Body of pancreas (tissue), 4 donors: ENCODE data around the gene POU3F3. TPM values are rescaled to one million over a fixed set of nuclear protein-coding genes. Genes with fewer than 3 reads are reported as not detected.

Experiments used
- ATAC-seq: fragments of 150-250 bp; one replicate; pipeline ENCODE4 v1.9.1; 2016
- DNase-seq, 4 donors: peaks; one replicate each; pipeline ENCODE4 v3.0.0-alpha.2; 2019
- H3K27ac ChIP-seq, 4 donors: fragments of 200-600 bp; sonication (generic); 1 replicate in 3 of 4; 2 replicates in 1 of 4; pipeline versions ENCODE4 v1.5.1 to v1.6.1; 2016 to 2019; ENCODE audit warnings: mild to moderate bottlenecking in 1 of 4, mixed read lengths in 1 of 4, moderate library complexity in 1 of 4
- H3K27me3 ChIP-seq, 2 donors: fragments of 200-600 bp; sonication (generic); one replicate each; pipeline ENCODE4 v1.6.0; 2016; ENCODE audit warnings: mild to moderate bottlenecking in 1 of 2
- H3K36me3 ChIP-seq, 2 donors: fragments of 200-600 bp; sonication (generic); replicated peaks in 1 of 2; 2 replicates each; pipeline ENCODE4 v1.5.1; 2016; ENCODE audit warnings: low read depth in 2 of 2; ENCODE audit not compliant: insufficient read depth in 1 of 2
- H3K4me1 ChIP-seq: fragments of 200-600 bp; sonication (generic); one replicate; pipeline ENCODE4 v1.6.0; 2016
- H3K4me3 ChIP-seq, 2 donors: fragments of 200-600 bp; sonication (generic); 1 replicate in 1 of 2; 2 replicates in 1 of 2; pipeline ENCODE4 v1.5.1; 2016 to 2019
- H3K9me3 ChIP-seq, 3 donors: fragments of 200-600 bp; sonication (generic); 1 replicate in 2 of 3; 2 replicates in 1 of 3; pipeline ENCODE4 v1.5.1; 2016
- POLR2A ChIP-seq, 3 donors: fragments of 450-650 bp; IDR thresholded peaks; one replicate each; pipeline ENCODE4 v1.6.1; 2016; ENCODE audit warnings: antibody characterized with exemption in 3 of 3, mild to moderate bottlenecking in 2 of 3
- WGBS, 2 donors: methylation state at CpG; one replicate each; pipeline ENCODE4 v1.1.5; 2017; 5-methylcytosine and 5-hydroxymethylcytosine counted together
- intact Hi-C: fragments of 100-400 bp; cut with DNase I; formaldehyde crosslinking; loops from one replicate; pipeline ENCODE4 v1.15.1; 2023
- total RNA-seq, 2 donors: library from RNA; depleted of rRNA; stranded (reverse); fragments of >200 nt; gene quantifications; one replicate each; pipeline ENCODE4 v1.1.0, GENCODE V29; 2016
- TF ChIP-seq, protein P1 (sequence below), 7 experiments: fragments of 450-650 bp in 4 of 7; fragments of 200-600 bp in 3 of 7; sonication (generic) in 3 of 7; IDR thresholded peaks; one replicate each; pipeline ENCODE4 v1.5.1; 2016 to 2019; ENCODE audit warnings: antibody characterized with exemption in 7 of 7

Gene POU3F3
- total RNA-seq, 2 donors from 2014 or later: not detected

- Histone ChIP-seq H3K36me3 (no peaks in the 10 kb centered on the region), H3K27ac (no peak overlapping the region), H3K9me3 (no peaks in the 10 kb centered on the region), H3K27me3 (peaks cover 0 to 9% of the 10 kb centered on the region in 2 donors), H3K4me1 (peaks cover 16% of the 10 kb centered on the region), H3K4me3 (no peak overlapping the region)
- no peak for DNase-seq
- 63 to 72% methylated on average over 6 of the region's 6 CpGs for WGBS, 2 donors
- ATAC-seq: no peak
- intact Hi-C loops: no loop called here
- TF ChIP-seq, protein P1, sequence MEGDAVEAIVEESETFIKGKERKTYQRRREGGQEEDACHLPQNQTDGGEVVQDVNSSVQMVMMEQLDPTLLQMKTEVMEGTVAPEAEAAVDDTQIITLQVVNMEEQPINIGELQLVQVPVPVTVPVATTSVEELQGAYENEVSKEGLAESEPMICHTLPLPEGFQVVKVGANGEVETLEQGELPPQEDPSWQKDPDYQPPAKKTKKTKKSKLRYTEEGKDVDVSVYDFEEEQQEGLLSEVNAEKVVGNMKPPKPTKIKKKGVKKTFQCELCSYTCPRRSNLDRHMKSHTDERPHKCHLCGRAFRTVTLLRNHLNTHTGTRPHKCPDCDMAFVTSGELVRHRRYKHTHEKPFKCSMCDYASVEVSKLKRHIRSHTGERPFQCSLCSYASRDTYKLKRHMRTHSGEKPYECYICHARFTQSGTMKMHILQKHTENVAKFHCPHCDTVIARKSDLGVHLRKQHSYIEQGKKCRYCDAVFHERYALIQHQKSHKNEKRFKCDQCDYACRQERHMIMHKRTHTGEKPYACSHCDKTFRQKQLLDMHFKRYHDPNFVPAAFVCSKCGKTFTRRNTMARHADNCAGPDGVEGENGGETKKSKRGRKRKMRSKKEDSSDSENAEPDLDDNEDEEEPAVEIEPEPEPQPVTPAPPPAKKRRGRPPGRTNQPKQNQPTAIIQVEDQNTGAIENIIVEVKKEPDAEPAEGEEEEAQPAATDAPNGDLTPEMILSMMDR (IDR thresholded peaks at IDR 0.05): no peak
These were observed 20.3 kb downstream of the POU3F3 start for GRCh38 chr2:104874230-104874629.

GRCh38 chr2:104875262-104875661 is 21.3 kb downstream of the POU3F3 start:
- TF ChIP-seq, protein P1 (IDR thresholded peaks at IDR 0.05): no peak
- TF ChIP-seq POLR2A (IDR thresholded peaks at IDR 0.05): no peak
- H3K27me3 ChIP-seq: peaks cover 0 to 9% of the 10 kb centered on the region in 2 donors
- no peaks in the 10 kb centered on the region for H3K36me3 ChIP-seq
- H3K4me1 ChIP-seq: peaks cover 16% of the 10 kb centered on the region
- 47 to 50% methylated on average over 1 of the region's 1 CpG for WGBS, 2 donors
- no peak for ATAC-seq
- no peak for DNase-seq
- no peak overlapping the region for H3K27ac ChIP-seq
- no peaks in the 10 kb centered on the region for H3K9me3 ChIP-seq
- intact Hi-C loops: no loop called here
- H3K4me3 ChIP-seq: no peak overlapping the region

GRCh38 chr2:104876606-104877570 is 23.0 kb downstream of the POU3F3 start:
- Histone ChIP-seq H3K27me3 (no peaks in the 10 kb centered on the region), H3K4me1 (peaks cover 12% of the 10 kb centered on the region), H3K36me3 (no peaks in the 10 kb centered on the region), H3K4me3 (no peak overlapping the region), H3K27ac (no peak overlapping the region), H3K9me3 (no peaks in the 10 kb centered on the region)
- DNase-seq (no peak), ATAC-seq (no peak)
- TF ChIP-seq, protein P1 (IDR thresholded peaks at IDR 0.05): no peak
- TF ChIP-seq POLR2A (IDR thresholded peaks at IDR 0.05): no peak
- intact Hi-C loops: no loop called here
- 52 to 64% methylated on average over 14 of the region's 14 CpGs for WGBS, 2 donors

DNA sequence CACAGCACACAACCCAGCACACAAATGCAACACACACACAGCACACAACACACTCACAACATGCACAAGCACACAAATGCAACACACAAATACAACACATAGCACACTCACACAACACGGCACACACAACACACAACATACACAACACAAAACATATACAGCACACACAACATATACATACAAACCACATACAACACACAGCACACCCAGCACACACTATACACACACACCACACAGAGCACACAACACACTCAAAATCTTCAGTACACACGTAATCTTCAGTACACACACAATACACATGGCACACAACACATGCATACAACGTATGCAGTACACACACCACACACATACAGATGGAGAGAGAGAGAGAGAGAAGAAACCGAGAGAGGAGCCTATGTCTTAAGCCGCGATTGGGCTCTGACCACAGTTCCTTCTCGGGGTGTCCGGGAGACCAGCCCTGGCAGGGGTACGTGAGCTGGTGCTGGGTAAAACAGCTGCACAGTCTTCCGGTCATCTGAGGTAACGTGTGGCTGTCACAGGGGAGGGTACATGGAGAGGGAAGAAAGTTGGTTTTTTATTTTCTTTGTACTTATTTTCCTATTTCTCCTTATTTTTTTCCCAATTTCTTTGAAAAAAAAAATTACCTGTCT is 25.1 kb downstream of the POU3F3 start:
- H3K4me3 ChIP-seq: no peak overlapping the region
- H3K36me3 ChIP-seq: no peaks in the 10 kb centered on the region
- ATAC-seq (no peak), DNase-seq (no peak)
- no peaks in the 10 kb centered on the region for H3K9me3 ChIP-seq
- H3K27ac ChIP-seq: no peak overlapping the region
- WGBS, 2 donors: 70 to 71% methylated on average over 11 of the region's 11 CpGs
- no peak for TF ChIP-seq POLR2A (IDR thresholded peaks at IDR 0.05)
- TF ChIP-seq, protein P1 (IDR thresholded peaks at IDR 0.05): no peak
- intact Hi-C loops: no loop called here
- H3K27me3 ChIP-seq: no peaks in the 10 kb centered on the region
- H3K4me1 ChIP-seq: no peaks in the 10 kb centered on the region
